Esophagus mucosa (tissue), 1 donor: ENCODE data around the gene ENPP5. TPM values are rescaled to one million over a fixed set of nuclear protein-coding genes. Genes with fewer than 3 reads are reported as not detected.

Experiments used
- ATAC-seq: fragments of 200-7000 bp; cut with Tn5 transposase; one replicate; pipeline ENCODE4 v1.9.1; 2020
- total RNA-seq: library from RNA; stranded (reverse); gene quantifications from one replicate; pipeline ENCODE4 v1.2.4, GENCODE V29; 2023
- donor health status: DM: yes; HTN: yes; CAD: no.

The ENPP5 gene
- total RNA-seq: 0.44 TPM

DNA sequence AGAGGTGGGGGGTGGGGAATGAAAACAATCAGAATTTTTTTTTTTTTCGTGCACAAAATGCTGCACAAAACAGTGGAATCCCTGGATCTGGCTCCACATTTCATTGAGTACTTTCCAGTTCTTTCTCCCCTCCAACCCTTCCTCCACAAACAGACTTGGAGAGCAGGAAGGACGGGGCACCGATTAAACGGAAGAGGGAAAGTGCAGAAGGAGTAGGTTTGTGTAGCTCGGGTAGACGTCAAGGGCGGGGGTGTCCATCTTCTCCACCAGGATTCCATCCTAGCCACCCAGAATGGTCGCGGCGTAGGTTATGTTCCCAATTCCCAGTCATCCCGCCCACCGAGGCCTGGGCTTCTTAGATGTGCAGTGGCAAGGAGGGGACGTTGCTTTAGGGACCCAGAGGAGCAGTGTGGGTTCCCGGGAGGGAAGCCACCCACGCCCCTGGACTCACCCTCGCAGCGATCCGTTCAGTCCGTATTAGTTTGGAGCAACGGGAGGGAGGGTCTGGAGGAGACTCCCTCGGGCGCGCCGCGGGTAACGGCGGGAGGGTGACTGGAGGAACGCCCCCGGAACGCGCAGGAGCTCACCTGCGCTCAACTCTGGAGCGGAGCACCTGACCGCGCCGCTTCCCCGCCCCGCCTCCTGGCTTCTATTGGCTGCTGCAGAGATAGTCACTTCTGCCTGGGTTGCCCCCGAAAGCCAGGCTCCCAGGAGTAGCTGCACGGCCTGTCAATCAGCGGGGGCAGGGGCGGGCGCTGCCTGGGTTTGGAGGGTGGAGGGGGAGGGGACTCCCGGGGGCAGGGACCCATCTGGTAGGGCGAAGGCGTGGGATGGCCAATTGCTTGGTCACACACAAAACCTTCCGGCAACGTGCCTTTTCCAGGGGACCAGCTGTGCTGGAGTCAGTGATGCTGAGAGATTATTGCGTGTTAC is at the start of gene ENPP5:
Gene ENPP5 (minus strand): TSS at position 624 of the 933 bp plus-strand sequence. CDS start 2,718 bp downstream, outside the sequence.
- ATAC-seq: peak; percentile 90

- no peak for ATAC-seq
Observed at GRCh38 chr6:46219661-46220060, 48.9 kb upstream of the ENPP5 start.

GRCh38 chr6:46218457-46218856 is 47.7 kb upstream of the ENPP5 start:
- no peak for ATAC-seq

GRCh38 chr6:46217671-46218131 is 46.9 kb upstream of the ENPP5 start:
- ATAC-seq: peak; percentile 37

DNA sequence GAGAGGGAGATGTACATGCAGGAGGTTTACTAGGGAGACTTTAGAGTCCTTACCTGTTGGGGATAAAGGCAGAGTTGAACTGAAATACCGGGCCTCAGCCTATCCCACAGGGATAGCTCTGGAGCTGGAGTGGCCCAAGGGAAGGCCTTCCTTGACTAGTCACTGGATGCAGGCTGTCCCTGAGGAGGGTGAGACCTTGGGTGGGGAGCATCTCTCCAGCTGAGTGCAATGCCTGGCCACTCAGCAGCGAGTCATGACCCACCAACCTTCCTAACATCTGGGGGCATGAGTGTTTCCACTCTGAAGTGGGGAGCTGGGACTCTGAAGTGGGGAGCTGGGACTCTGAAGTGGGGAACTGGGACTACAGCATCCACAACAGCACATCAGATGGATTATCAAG is 46.1 kb upstream of the ENPP5 start:
- no peak for ATAC-seq

DNA sequence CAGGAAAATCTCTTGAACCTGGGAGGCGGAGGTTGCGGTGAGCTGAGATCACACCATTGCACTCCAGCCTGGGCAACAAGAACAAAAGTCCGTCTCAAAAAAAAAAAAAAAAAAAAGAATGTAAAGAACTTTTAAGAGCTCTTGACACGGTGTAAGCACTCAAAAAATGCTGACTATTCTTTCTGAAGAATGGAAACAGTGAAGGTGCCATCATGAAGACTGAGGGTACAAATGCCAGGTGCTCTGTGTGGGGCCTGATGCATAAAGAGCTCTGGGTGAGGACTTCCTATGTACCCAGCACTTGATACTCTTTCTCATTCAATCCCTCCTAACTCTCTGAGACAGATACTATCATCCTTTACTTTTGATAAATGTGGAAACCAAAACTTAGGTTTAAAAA is 45.0 kb upstream of the ENPP5 start:
- no peak for ATAC-seq

DNA sequence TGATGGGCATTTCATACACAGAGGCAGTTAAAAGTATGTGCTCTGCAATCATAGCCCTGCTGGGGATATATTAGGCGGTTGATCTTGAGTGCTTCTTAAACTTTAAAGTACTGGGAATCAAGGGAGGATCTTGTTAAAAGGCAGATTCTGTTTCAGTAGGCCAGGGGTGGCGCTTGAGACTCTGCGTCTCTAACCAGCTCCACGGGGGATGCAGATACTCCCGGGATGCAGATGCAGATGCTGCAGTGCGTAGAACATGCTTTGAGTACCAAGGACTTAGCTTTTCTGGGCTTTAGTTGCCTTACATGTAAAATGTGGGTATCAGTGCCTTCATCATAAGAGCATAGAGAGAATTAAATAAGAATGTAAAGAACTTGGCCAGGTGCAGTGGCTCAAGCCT is 44.4 kb upstream of the ENPP5 start:
- ATAC-seq: no peak

GRCh38 chr6:46211917-46212316 is 41.1 kb upstream of the ENPP5 start:
- no peak for ATAC-seq

DNA sequence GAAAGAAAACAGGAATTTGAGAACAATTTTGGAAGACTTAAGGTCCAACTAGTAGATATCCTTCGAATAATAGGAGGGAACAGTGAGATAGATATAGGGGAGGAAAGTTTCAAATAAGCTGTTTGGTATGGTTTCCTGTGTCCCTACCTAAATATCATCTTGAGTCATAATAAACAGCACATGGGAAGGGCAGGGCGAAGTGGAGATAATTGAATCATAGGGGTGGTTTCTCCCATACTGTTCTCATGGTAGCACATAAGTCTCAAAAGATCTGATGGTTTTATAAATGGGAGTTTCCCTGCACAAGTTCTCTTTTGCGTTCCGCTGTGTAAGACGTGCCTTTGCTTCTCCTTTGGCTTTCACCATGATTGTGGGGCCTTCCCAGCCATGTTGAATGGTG is 39.5 kb upstream of the ENPP5 start:
- no peak for ATAC-seq

DNA sequence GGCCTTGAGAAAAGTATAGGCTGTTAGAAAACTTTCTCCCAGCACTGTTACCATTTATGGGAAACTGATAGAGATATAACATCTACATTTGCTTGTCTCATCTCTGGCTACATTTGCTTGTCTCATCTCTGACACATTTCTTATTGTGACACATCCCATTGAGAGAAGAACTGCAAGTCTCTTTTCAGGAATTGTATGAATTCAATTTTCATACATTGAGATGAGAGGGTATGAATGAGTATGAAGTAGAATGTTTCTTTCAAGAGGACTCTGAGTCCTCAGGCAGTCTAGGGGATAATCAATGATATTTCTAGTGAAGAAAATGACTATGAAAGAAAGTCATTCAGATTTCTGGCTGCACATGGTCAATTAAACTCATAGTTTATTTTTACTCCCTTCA is 37.5 kb upstream of the ENPP5 start:
- ATAC-seq: no peak

- ATAC-seq: no peak
Observed at GRCh38 chr6:46207174-46207573, 36.4 kb upstream of the ENPP5 start.

- no peak for ATAC-seq
Observed at GRCh38 chr6:46204880-46205650, 34.3 kb upstream of the ENPP5 start.

DNA sequence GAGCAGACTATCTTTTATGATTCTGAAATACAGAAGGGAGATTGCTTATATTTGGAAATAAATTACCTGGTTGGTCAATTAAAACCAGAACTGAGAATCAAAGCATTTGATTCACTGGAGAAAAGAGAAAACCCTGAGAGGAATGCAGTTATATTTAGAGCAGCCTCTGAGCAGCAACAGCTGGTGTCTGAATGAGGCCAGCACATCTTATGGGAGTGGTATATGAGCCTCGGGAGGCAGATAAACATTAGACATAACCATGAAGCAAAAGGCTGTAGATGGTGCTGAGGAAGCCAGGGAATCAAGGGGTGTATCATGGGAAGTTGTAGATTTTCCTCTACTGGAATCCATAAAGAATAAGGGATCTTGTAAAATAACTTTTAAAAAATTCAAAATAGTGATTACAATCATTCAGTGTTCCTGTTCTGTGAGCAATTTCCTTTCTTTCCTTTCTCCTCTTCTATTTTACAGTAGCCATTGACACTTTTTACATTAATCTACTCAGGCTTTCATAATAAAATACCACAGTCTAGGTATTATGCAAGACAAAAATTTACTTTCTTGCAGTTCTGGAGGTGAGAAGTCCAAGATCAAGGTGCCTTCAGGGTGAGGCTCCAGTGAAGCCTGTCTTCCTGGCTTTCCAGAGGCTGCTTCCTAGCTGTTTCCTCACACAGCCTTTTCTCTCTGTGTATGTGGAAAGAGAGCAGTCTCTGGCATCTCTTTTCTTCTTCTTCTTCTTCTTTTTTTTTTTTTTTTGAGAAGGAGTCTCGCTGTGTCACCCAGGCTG is 32.8 kb upstream of the ENPP5 start:
- no peak for ATAC-seq

DNA sequence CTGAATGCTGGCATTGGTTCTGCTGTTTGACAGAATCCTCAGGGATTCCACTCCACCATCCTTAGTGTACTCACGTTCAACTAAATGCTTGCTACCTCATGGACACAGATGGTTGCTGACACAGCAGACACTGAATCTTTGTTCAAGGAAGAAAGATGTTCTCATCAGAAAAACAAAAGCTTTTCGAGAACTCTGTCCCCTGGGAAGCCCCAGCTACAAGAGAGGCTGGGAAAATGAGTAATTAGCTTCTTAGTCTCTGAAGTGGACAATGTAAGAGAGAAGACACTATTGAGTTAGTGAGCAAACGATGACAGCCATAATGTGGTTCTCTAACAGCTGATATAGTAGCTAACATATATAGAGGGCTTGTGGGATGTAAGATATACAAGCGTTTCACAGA is 30.9 kb upstream of the ENPP5 start:
- ATAC-seq: no peak

GRCh38 chr6:46199387-46199786 is 28.6 kb upstream of the ENPP5 start:
- ATAC-seq: no peak

DNA sequence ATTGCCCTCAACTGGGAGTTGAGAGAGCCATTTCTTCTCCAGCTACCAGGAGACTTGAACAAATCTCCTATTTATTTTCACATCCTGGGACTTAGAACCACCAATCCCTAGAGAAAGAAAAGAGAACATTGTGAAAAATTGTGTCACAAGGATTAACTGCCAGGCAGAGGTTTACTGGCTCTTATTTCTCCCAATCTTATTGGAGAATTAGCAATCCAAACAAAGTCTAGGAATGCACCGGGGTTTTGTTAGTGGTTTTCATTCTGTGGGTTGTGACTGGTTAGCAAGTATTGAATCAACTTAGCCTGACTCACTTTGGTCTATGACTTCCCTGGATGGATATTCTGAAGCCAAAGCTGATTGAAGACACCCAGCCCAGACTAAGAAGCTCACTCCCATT is 21.2 kb upstream of the ENPP5 start:
- ATAC-seq: no peak

DNA sequence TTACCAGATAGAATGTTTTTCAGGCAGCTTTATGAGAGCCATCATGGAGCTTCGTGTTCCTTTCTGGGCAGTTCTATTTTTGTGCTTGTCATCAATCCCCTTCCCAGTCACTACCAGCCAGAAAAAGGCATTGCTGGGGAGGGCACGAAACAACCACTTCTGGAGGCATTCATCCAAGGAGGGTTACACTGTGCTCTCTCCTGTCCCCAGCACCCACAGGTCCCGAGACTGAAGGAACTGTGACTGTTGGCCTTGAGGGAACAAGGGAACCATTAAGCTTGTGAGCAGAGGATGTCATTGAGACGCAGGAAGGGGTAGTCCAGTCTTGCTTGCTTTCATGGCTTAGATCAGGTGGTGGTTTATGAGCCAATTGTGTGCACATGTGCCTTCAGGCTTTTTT is 20.1 kb upstream of the ENPP5 start:
- no peak for ATAC-seq

- ATAC-seq: no peak
Observed at GRCh38 chr6:46189726-46190125, 18.9 kb upstream of the ENPP5 start.

DNA sequence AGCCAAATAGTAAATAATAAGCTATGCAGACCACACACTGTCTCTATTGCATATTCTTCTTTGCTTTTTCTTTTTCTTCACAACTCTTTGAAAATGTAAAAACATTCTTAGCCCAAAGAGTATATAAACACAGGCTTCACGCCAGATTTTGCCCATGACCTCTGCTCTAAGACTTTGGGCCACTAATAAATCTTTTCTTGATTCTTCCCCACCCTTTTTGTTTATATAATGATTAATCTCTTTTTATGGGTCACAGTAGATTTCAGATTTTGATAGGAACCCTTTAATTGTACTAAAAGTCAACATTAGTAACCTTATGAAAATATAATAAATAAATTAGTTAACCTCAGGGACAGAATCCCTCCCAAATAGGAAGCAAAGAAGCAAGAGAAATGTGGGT is 15.8 kb upstream of the ENPP5 start:
- no peak for ATAC-seq

- ATAC-seq: no peak
Observed at GRCh38 chr6:46184114-46184513, 13.3 kb upstream of the ENPP5 start.

GRCh38 chr6:46175976-46176375 is 5.2 kb upstream of the ENPP5 start:
- ATAC-seq: peak; percentile 45

DNA sequence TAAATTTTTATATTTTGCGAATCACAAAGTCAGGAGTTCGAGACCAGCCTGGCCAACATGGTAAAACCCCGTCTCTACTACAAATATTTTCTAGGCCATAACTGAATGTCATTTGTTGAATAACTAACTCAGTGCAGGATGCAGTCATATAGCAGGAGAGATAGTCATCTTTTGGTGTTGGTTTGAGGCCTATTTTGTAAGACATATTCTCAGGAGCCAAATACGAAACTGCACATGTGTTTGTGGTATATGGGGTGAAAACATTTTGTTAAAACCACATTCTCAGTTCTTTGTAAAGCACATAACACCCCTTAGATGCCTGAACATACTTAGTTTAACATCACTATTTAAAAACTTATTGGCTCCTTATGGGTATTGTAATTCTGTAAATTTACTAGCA is 4.7 kb upstream of the ENPP5 start:
- ATAC-seq: no peak

DNA sequence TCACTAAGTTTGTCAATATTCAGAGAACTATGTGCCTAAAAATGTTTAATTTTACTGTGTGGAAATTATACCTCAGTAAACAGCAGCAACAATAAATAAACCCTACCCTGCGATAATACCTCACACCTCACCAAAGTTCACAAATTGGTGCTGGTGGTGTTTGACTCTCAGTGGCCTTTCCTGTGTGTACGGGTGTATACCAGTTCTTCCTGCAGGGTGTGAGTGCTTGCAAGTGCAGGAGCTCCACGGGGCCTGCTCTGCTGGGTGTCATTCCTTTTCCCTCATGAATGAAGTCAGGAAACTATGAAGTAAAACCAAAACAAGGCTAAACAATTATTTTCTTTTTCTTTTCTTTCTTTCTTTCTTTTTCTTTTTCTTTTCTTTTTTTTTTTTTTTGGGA is 4.1 kb upstream of the ENPP5 start:
- no peak for ATAC-seq
